ENCODE data around the gene KASH5. TPM values are rescaled to one million over a fixed set of nuclear protein-coding genes. Genes with fewer than 3 reads are reported as not detected.
"Not testable (repeated sequence)": the region's sequence is repeated elsewhere in the genome, so short reads cannot be mapped to it uniquely, and the experiment has no call there.

KASH5 gene
- polyA plus RNA-seq, 2 of the 4 experiments (the other 2 are of a cell fraction) = 0.08 to 0.17 TPM

- Histone ChIP-seq H3K27ac (peak overlapping the region in 1 of 2 experiments; percentile 9; a peak in 2 of 6 replicates), H3K9me3 (no peaks in the 10 kb centered on the region), H3K4me3 (no peak overlapping the region), H3K4me2 (no peak overlapping the region; the same call in 2 of the 3 replicates), H3K4me1 (peaks cover 19% of the 10 kb centered on the region)
- no peak for FAIRE-seq
- peak in 1 of 2 experiments; percentile 64 for DNase-seq (ENCODE audit: low read depth in 1 of 2, low spot score in 1 of 2)
- TF ChIP-seq CTCF (IDR thresholded peaks at IDR 0.05) (no peak), MAFK (IDR thresholded peaks at IDR 0.05; ENCODE audit: partially characterized antibody) (peak; percentile 80), NFE2L2 (conservative IDR thresholded peaks at IDR 0.05; ENCODE audit: low read length) (peak; percentile 97), BHLHE40 (IDR thresholded peaks at IDR 0.05; ENCODE audit: low read depth, low read length) (no peak), E2F6 (IDR thresholded peaks at IDR 0.05; ENCODE audit: borderline replicate concordance, low read depth) (no peak)
- ChIA-PET CTCF (interaction anchor here (1.5 to 19.0 kb wide), 4 partner anchors 15 to 90 kb away, joined by 4 to 244 read pairs (median 92); partner anchors contain the start of genes FLT3LG and KASH5), POLR2A (no interaction called here)
- 77% methylated on average over 5 of the region's 5 CpGs for WGBS (ENCODE audit: missing lambda C conversion rate)
- ATAC-seq = no peak
Observed at GRCh38 chr19:49456326-49456725, 68.3 kb downstream of the KASH5 start.

- Histone ChIP-seq H3K27ac (no peak overlapping the region), H3K4me2 (no peak overlapping the region), H3K4me1 (peaks cover 16% of the 10 kb centered on the region), H3K4me3 (no peak overlapping the region), H3K9me3 (no peaks in the 10 kb centered on the region)
- WGBS (ENCODE audit: missing lambda C conversion rate) = 83% methylated on average over 5 of the region's 5 CpGs
- ATAC-seq = no peak
- no peak for DNase-seq (ENCODE audit: low read depth in 1 of 2, low spot score in 1 of 2)
- POLR2A ChIA-PET = no interaction called here
- CTCF ChIA-PET = interaction anchor here (0.6 to 12.6 kb wide), 11 partner anchors 13 to 251 kb away, joined by 3 to 97 read pairs (median 4); partner anchors contain the start of gene FLT3LG
- TF ChIP-seq TP53 (CRISPR knock-in tag; IDR thresholded peaks at IDR 0.05) (no peak), RARB (CRISPR knock-in tag; IDR thresholded peaks at IDR 0.05) (no peak), PHF8 (IDR thresholded peaks at IDR 0.05; ENCODE audit: borderline replicate concordance, low read depth) (no peak), HEYL (CRISPR knock-in tag; IDR thresholded peaks at IDR 0.05) (no peak), FOSB (CRISPR knock-in tag; IDR thresholded peaks at IDR 0.05) (no peak), RFX5 (IDR thresholded peaks at IDR 0.05) (no peak), JUNB (IDR thresholded peaks at IDR 0.05) (no peak), EP300 (IDR thresholded peaks at IDR 0.05) (no peak), E2F6 (IDR thresholded peaks at IDR 0.05; ENCODE audit: borderline replicate concordance, low read depth) (no peak)
- no peak for FAIRE-seq
Observed at GRCh38 chr19:49458567-49458903, 70.5 kb downstream of the KASH5 start.

GRCh38 chr19:49459388-49459787 lies 71.3 kb downstream of the KASH5 start:
- CTCF ChIA-PET = interaction anchor here (0.8 to 12.6 kb wide), 7 partner anchors 13 to 111 kb away, joined by 3 to 97 read pairs (median 6); partner anchors contain the start of gene FLT3LG
- no peak for FAIRE-seq

GRCh38 chr19:49461130-49461529 lies 73.1 kb downstream of the KASH5 start:
- CTCF ChIA-PET = interaction anchor here (5.7 to 12.6 kb wide), 2 partner anchors 11 to 16 kb away, joined by 72 to 97 read pairs; partner anchors contain the start of gene FLT3LG

More at GRCh38 chr19:49459388-49459787, 71.3 kb downstream of the KASH5 start:
- WGBS (ENCODE audit: missing lambda C conversion rate) = 90% methylated on average over 12 of the region's 12 CpGs
- H3K4me2 ChIP-seq = no peak overlapping the region
- POLR2A ChIA-PET = no interaction called here
- 0 out of 6 replicates have a peak overlapping the region, but pooled peaks of 1 of the 2 experiments have one; percentile 0 for H3K27ac ChIP-seq
- ATAC-seq (peak in 1 of 2 experiments; percentile 35; a peak in 3 of 6 replicates), DNase-seq (ENCODE audit: low read depth in 1 of 2, low spot score in 1 of 2) (no peak)
- H3K9me3 ChIP-seq = no peaks in the 10 kb centered on the region
- no peak overlapping the region for H3K4me3 ChIP-seq
- TF ChIP-seq ZFP36 (IDR thresholded peaks at IDR 0.05; ENCODE audit: borderline replicate concordance, partially characterized antibody) (peak; percentile 60), CTCF (IDR thresholded peaks at IDR 0.05) (no peak)
- H3K4me1 ChIP-seq = peaks cover 11% of the 10 kb centered on the region

More at GRCh38 chr19:49461130-49461529, 73.1 kb downstream of the KASH5 start:
- H3K9me3 ChIP-seq; FAIRE-seq; ATAC-seq; DNase-seq (ENCODE audit: low read depth in 1 of 2, low spot score in 1 of 2); H3K27ac ChIP-seq; H3K4me2 ChIP-seq; H3K4me3 ChIP-seq; H3K4me1 ChIP-seq: not testable (repeated sequence)
- POLR2A ChIA-PET = interaction anchor here (0.6 kb wide), 1 partner anchor 126 kb away, joined by 3 read pairs; no protein-coding TSS in a partner anchor
- no CpG with 5 or more reads among the region's 1 CpG for WGBS (ENCODE audit: missing lambda C conversion rate)

Measured in A549 (cell line).